Skin epidermis (tissue), 12 donors: ENCODE results near the gene PLXNA4.

Experiments
- H3K27ac ChIP-seq, 21 experiments: fragments of 200-600 bp; sonication (generic) in 11 of 21; one replicate each; pipeline ENCODE4 v1.5.0; 2020; ENCODE audit warnings: mild to moderate bottlenecking in 3 of 21, inconsistent platforms in 2 of 21, moderate library complexity in 2 of 21
- H3K4me3 ChIP-seq, 7 experiments: fragments of 200-600 bp; sonication (generic) in 2 of 7; one replicate each; pipeline ENCODE4 v1.5.0; 2020; ENCODE audit warnings: inconsistent platforms in 2 of 7, mild to moderate bottlenecking in 2 of 7, moderate library complexity in 1 of 7

PLXNA4 gene

GRCh38 chr7:132218876-132219275 lies 357.4 kb downstream of the PLXNA4 start:
- H3K27ac ChIP-seq = no peak overlapping the region
- no peak overlapping the region for H3K4me3 ChIP-seq

GRCh38 chr7:132216847-132217525 lies 359.3 kb downstream of the PLXNA4 start:
- Histone ChIP-seq H3K27ac (no peak overlapping the region), H3K4me3 (no peak overlapping the region)

- Histone ChIP-seq H3K4me3 (no peak overlapping the region), H3K27ac (no peak overlapping the region)
Observed at GRCh38 chr7:132214452-132214851, 361.8 kb downstream of the PLXNA4 start.

- no peak overlapping the region for H3K4me3 ChIP-seq
Observed at GRCh38 chr7:132213583-132213982, 362.7 kb downstream of the PLXNA4 start.

GRCh38 chr7:132211971-132212370 lies 364.3 kb downstream of the PLXNA4 start:
- no peak overlapping the region for H3K4me3 ChIP-seq
- H3K27ac ChIP-seq = no peak overlapping the region

More at GRCh38 chr7:132213583-132213982, 362.7 kb downstream of the PLXNA4 start:
- H3K27ac ChIP-seq = no peak overlapping the region

GRCh38 chr7:132210821-132211220 lies 365.4 kb downstream of the PLXNA4 start:
- no peak overlapping the region for H3K4me3 ChIP-seq
- no peak overlapping the region for H3K27ac ChIP-seq

GRCh38 chr7:132207782-132208181 lies 368.5 kb downstream of the PLXNA4 start:
- Histone ChIP-seq H3K4me3 (no peak overlapping the region), H3K27ac (no peak overlapping the region)

GRCh38 chr7:132207211-132207610 lies 369.1 kb downstream of the PLXNA4 start:
- no peak overlapping the region for H3K4me3 ChIP-seq
- H3K27ac ChIP-seq = no peak overlapping the region

- Histone ChIP-seq H3K4me3 (no peak overlapping the region), H3K27ac (no peak overlapping the region)
Observed at GRCh38 chr7:132206594-132206993, 369.7 kb downstream of the PLXNA4 start.

- Histone ChIP-seq H3K4me3 (no peak overlapping the region), H3K27ac (no peak overlapping the region)
Observed at GRCh38 chr7:132205509-132205908, 370.8 kb downstream of the PLXNA4 start.

GRCh38 chr7:132203021-132203420 lies 373.2 kb downstream of the PLXNA4 start:
- no peak overlapping the region for H3K27ac ChIP-seq
- H3K4me3 ChIP-seq = no peak overlapping the region

GRCh38 chr7:132202541-132202940 lies 373.7 kb downstream of the PLXNA4 start:
- H3K27ac ChIP-seq = no peak overlapping the region

GRCh38 chr7:132200141-132200540 lies 376.1 kb downstream of the PLXNA4 start:
- no peak overlapping the region for H3K4me3 ChIP-seq
- H3K27ac ChIP-seq = no peak overlapping the region

More at GRCh38 chr7:132202541-132202940, 373.7 kb downstream of the PLXNA4 start:
- no peak overlapping the region for H3K4me3 ChIP-seq

- no peak overlapping the region for H3K4me3 ChIP-seq
- H3K27ac ChIP-seq = no peak overlapping the region
Observed at GRCh38 chr7:132199626-132200025, 376.6 kb downstream of the PLXNA4 start.

- Histone ChIP-seq H3K4me3 (no peak overlapping the region), H3K27ac (no peak overlapping the region)
Observed at GRCh38 chr7:132197772-132198171, 378.5 kb downstream of the PLXNA4 start.

- no peak overlapping the region for H3K4me3 ChIP-seq
- H3K27ac ChIP-seq = no peak overlapping the region
Observed at GRCh38 chr7:132193898-132194297, 382.4 kb downstream of the PLXNA4 start.

- H3K27ac ChIP-seq = no peak overlapping the region
Observed at GRCh38 chr7:132192809-132193208, 383.5 kb downstream of the PLXNA4 start.

GRCh38 chr7:132191418-132191817 lies 384.9 kb downstream of the PLXNA4 start:
- Histone ChIP-seq H3K4me3 (no peak overlapping the region), H3K27ac (no peak overlapping the region)

More at GRCh38 chr7:132192809-132193208, 383.5 kb downstream of the PLXNA4 start:
- H3K4me3 ChIP-seq = no peak overlapping the region

GRCh38 chr7:132190683-132191082 lies 385.6 kb downstream of the PLXNA4 start:
- H3K4me3 ChIP-seq = no peak overlapping the region
- H3K27ac ChIP-seq = no peak overlapping the region

GRCh38 chr7:132189881-132190280 lies 386.4 kb downstream of the PLXNA4 start:
- no peak overlapping the region for H3K4me3 ChIP-seq
- H3K27ac ChIP-seq = no peak overlapping the region

- Histone ChIP-seq H3K4me3 (no peak overlapping the region), H3K27ac (no peak overlapping the region)
Observed at GRCh38 chr7:132187869-132188789, 388.1 kb downstream of the PLXNA4 start.
